ENCODE measurements around the gene AQP1.

DNA sequence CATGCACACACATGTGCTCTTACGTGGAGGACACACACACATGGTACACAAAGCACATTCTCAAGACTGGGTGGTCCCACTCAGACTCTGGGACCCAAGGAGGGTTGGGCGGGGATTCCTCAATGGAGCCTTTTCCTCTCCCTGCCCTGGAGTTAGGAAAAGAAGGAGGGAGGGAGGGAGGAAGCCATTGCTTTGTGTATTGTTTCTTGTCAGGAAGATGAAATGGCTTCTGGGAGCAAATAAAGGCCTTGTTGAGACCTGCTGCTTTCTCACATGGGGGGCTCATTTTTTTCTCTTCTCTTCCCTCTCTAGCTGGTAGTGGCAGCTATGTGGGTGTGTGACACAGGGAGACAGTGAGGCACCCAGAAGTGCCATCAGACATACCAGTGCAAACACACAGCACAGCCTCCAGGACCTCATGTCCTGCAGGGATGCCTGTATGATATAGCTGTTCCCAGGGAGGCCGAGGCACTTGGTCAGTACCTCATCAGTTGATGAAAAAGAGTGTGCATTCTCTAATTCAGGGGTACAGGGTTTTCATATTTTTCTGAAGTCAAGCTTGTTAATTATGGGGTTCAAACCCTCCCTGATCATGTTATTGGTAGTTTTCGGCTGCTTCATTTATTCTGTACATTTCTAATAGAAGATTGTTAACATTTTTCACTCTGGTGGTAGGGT, 5.7 kb downstream of the AQP1 start:
- TF ChIP-seq EZH2 (IDR thresholded peaks at IDR 0.05; ENCODE audit: borderline replicate concordance, low read depth, low read length, poor library complexity, severe bottlenecking): no peak
- TF ChIP-seq, protein P1, sequence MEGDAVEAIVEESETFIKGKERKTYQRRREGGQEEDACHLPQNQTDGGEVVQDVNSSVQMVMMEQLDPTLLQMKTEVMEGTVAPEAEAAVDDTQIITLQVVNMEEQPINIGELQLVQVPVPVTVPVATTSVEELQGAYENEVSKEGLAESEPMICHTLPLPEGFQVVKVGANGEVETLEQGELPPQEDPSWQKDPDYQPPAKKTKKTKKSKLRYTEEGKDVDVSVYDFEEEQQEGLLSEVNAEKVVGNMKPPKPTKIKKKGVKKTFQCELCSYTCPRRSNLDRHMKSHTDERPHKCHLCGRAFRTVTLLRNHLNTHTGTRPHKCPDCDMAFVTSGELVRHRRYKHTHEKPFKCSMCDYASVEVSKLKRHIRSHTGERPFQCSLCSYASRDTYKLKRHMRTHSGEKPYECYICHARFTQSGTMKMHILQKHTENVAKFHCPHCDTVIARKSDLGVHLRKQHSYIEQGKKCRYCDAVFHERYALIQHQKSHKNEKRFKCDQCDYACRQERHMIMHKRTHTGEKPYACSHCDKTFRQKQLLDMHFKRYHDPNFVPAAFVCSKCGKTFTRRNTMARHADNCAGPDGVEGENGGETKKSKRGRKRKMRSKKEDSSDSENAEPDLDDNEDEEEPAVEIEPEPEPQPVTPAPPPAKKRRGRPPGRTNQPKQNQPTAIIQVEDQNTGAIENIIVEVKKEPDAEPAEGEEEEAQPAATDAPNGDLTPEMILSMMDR (conservative IDR thresholded peaks at IDR 0.05; ENCODE audit: low read depth, low read length): no peak
